ENCODE results near the gene MTMR2.
A peak's percentile ranks its signal among the peaks of the same experiment; 100 is the strongest.

Gene MTMR2

DNA sequence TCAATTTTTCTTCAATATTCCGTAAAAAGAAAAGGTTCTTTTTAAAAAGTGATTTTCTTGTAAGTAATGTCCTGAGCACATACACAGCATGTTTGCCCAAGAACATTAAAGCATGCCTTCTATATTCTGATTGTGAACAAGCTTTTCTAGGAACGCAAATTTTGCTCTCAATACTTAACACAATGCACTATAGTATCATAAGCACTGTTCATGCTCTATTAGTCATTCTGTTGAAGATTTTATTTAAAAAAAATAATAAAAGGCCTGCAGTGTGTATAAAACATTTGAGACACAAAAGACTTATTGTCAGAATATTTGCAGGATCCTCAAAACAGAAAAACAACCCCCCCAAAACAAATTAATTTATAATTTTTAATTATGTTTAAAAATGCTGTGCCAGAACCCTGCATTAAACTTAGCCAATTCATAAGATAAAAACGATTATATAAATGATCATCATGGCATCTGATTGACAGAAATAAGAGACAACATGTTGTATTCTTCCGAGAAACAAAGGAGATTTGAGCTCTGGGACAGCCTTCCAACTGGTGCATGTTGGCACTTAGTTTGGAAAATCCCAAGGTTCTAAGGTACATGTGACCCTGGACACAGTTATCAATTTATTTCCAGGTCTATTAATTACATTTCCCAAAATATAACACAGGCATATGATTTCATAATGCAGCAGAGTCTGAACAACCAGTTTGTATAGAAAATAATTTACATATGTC lies 13.1 kb downstream of the MTMR2 start:
- H3K27me3 Mint-ChIP-seq: no peaks in the 10 kb centered on the region
- no peak overlapping the region for H3K27ac Mint-ChIP-seq
- ATAC-seq: no peak
- H3K9me3 Mint-ChIP-seq: no peaks in the 10 kb centered on the region
- no peak overlapping the region for H3K4me3 Mint-ChIP-seq
- H3K36me3 Mint-ChIP-seq: peaks cover 21% of the 10 kb centered on the region
- peaks cover 26% of the 10 kb centered on the region for H3K4me1 Mint-ChIP-seq

DNA sequence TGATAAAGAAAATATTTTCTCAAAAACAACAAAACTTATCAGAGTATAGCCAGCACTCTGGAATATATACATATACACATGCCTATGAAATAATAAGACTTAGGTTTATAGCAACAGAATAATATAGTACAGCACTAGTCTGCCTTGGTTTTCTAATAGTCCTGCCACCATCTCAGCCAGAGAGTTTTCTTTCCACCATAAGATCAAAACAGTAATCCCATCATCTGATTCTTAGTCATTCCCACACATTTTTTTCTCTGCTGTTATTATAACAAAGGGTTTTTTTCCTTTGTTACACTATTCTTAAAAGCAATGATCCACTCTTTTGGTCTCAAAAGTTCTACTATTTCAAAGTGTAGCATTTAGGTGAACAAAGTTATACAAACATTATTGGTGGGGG lies 15.1 kb downstream of the MTMR2 start:
- no peak overlapping the region for H3K4me3 Mint-ChIP-seq
- peaks cover 20% of the 10 kb centered on the region for H3K36me3 Mint-ChIP-seq
- peaks cover 25% of the 10 kb centered on the region for H3K4me1 Mint-ChIP-seq
- no peak for ATAC-seq
- no peaks in the 10 kb centered on the region for H3K27me3 Mint-ChIP-seq
- H3K27ac Mint-ChIP-seq: no peak overlapping the region
- no peaks in the 10 kb centered on the region for H3K9me3 Mint-ChIP-seq

DNA sequence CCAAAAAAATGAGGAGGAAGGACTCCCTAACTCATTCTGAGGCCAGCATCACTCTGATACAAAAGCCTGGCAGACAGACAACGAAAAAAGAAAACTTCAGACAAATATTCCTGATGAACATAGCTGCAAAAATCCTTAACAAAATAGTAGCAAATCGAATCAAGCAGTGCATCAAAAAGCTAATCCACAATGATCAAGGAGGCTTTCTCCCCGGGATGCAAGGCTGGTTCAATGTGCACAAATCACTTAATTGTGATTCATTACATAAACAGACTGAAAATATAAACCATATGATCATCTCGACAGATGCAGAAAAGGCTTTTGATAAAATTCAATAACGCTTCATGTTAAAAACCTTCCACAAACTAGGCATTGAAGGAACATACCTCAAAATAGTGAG lies 16.4 kb downstream of the MTMR2 start:
- H3K36me3 Mint-ChIP-seq: peaks cover 14% of the 10 kb centered on the region
- H3K9me3 Mint-ChIP-seq: no peaks in the 10 kb centered on the region
- no peak overlapping the region for H3K4me3 Mint-ChIP-seq
- H3K27ac Mint-ChIP-seq: no peak overlapping the region
- no peak for ATAC-seq
- no peaks in the 10 kb centered on the region for H3K27me3 Mint-ChIP-seq
- peaks cover 19% of the 10 kb centered on the region for H3K4me1 Mint-ChIP-seq

DNA sequence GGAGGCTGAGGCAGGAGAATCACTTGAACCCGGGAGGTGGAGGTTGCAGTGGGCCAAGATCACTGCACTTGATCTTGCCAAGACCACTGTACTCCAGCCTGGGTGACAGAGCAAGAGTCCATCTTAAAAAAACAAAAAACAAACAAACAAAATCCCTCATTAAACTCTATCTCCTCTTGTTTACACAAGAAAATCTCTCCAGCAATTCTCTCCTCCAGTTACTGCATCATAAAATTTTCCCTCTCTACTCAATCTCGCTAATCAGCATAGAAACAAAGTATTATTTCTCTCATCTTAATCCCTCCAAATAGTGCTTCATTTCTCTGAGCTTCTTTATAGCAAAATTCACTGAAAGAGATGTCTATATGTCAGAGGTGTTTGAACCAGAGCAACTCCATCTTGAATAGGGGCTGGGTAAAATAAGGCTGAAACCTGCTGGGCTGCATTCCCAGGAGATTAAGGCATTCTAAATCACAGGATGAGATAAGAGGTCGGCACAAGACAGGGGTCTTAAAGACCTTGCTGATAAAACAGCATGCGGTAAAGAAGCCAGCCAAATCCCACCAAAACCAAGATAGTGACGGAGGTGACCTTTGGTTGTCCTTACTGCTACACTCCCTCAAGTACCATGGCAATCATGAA lies 19.8 kb downstream of the MTMR2 start:
- no peak for ATAC-seq
- no peak overlapping the region for H3K4me3 Mint-ChIP-seq
- H3K9me3 Mint-ChIP-seq: no peaks in the 10 kb centered on the region
- H3K4me1 Mint-ChIP-seq: peaks cover 19% of the 10 kb centered on the region
- no peak overlapping the region for H3K27ac Mint-ChIP-seq
- no peaks in the 10 kb centered on the region for H3K27me3 Mint-ChIP-seq
- peaks cover 6% of the 10 kb centered on the region for H3K36me3 Mint-ChIP-seq

DNA sequence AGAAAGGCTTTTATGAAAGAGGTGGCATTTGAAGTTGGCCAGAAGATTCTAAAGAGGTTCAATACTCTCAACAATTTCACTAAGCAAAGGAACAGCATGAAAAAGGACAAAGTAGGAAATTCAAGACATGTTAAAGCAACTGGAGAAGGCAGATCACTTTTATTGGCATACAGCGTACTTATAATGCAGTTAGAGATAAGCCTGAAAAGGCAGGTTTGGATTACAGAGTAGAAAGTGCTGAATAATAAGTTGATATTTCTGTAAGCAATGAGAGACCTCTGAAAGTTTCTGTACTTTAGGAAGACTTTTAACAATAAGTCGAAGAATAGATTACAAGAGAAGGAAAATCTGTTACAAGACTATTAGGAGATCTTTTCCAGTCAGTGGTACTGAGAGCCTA lies 25.1 kb downstream of the MTMR2 start:
- no peaks in the 10 kb centered on the region for H3K27me3 Mint-ChIP-seq
- no peak overlapping the region for H3K4me3 Mint-ChIP-seq
- no peak overlapping the region for H3K27ac Mint-ChIP-seq
- H3K36me3 Mint-ChIP-seq: no peaks in the 10 kb centered on the region
- H3K4me1 Mint-ChIP-seq: peaks cover 9% of the 10 kb centered on the region
- H3K9me3 Mint-ChIP-seq: no peaks in the 10 kb centered on the region
- no peak for ATAC-seq

DNA sequence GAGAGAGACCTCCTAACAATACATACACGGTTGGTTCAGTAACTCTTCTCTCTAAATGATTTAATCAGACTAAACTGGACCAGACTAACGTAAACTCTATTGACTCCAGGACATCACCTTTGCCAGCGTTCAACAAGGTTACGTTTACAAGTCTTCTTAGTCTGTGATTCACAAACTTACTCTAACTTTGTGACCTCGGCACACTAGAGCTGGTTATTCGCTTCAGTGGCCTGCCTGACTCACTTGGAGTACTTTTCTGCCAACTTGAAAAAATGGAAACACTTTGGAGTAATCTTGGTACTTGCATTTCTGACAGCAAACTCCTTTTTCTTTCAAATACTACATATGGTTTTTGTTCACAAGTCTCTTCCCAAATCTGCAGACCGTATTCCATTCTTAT lies 26.2 kb downstream of the MTMR2 start:
- ATAC-seq: no peak

DNA sequence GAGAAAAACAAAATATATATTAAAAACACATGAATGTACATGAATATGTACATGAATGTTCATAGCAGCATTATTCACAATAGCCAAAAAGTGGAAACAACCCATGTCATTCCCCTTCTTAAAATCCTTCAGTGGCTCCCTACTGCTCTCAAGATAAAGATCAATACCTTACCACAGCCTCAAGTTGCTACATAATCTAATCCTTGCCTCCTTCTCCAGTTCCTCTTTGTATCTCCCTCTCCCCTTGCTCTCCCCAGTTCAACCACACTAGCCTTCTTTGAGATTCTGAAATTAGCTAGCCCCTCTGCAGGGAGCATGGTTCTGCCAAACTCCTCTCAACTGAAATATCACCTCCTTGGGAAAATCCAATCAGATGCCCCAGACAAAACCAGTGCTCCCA lies 28.1 kb downstream of the MTMR2 start:
- H3K9me3 Mint-ChIP-seq: no peaks in the 10 kb centered on the region
- H3K27me3 Mint-ChIP-seq: no peaks in the 10 kb centered on the region
- no peak overlapping the region for H3K4me3 Mint-ChIP-seq
- H3K36me3 Mint-ChIP-seq: no peaks in the 10 kb centered on the region
- H3K27ac Mint-ChIP-seq: no peak overlapping the region
- peaks cover 9% of the 10 kb centered on the region for H3K4me1 Mint-ChIP-seq
- ATAC-seq: no peak

More for the DNA sequence above, 26.2 kb downstream of the MTMR2 start:
- Mint-ChIP-seq H3K9me3 (no peaks in the 10 kb centered on the region), H3K27ac (no peak overlapping the region), H3K36me3 (no peaks in the 10 kb centered on the region), H3K27me3 (no peaks in the 10 kb centered on the region), H3K4me3 (no peak overlapping the region), H3K4me1 (peaks cover 9% of the 10 kb centered on the region)

DNA sequence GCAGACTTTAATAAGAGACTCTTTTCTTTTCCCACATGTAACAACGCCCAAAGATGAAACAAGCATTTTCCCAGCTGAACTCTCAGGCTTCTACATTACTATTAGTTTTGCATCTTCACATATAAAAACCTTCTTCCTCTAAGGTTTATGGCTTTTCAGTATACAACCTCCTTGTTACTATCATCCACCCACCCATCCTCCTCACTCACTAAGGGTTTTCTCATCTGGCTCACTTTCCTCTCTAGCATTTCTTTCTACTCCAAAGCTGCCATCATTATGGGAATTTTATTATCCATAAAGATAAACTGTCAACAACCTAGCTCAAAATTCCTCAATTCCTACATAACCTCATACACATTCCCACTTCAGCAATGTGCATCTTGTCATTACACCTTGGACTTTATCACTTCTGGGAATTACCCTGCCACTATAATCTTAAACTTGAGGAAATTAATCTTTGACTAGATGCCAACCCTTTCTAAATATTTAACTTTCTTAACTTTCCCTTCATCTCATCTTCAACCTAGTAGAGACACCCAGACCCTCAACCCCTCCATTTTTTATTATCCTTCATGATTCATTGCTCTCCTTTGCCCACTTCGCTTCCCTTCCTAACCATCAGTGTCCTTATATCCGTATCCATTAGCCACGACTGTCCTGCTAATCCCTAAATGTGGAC lies 30.9 kb downstream of the MTMR2 start:
- Mint-ChIP-seq H3K4me3 (no peak overlapping the region), H3K27ac (no peak overlapping the region), H3K4me1 (peaks cover 9% of the 10 kb centered on the region), H3K27me3 (no peaks in the 10 kb centered on the region), H3K36me3 (peaks cover 6% of the 10 kb centered on the region), H3K9me3 (no peaks in the 10 kb centered on the region)
- ATAC-seq: no peak

DNA sequence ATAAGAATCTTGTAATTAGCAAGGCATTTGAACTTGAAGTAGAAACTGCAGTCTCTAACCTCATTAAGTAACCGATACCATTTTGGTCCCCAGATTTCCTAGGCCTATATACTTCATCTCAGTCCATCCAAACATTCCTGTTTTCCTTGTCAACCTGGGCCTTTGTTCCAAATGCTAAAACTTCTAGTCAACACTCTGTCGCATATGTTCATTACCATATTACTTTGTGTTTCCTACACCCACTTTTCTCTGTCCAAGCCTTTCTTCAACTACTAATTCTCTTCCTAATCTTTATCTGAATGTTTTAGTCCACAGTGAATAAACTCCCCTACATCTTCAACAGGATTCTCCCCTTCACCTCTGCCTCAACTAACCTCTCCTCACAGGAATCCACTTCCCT lies 31.4 kb downstream of the MTMR2 start:
- H3K36me3 Mint-ChIP-seq: peaks cover 6% of the 10 kb centered on the region
- H3K4me1 Mint-ChIP-seq: peaks cover 9% of the 10 kb centered on the region

DNA sequence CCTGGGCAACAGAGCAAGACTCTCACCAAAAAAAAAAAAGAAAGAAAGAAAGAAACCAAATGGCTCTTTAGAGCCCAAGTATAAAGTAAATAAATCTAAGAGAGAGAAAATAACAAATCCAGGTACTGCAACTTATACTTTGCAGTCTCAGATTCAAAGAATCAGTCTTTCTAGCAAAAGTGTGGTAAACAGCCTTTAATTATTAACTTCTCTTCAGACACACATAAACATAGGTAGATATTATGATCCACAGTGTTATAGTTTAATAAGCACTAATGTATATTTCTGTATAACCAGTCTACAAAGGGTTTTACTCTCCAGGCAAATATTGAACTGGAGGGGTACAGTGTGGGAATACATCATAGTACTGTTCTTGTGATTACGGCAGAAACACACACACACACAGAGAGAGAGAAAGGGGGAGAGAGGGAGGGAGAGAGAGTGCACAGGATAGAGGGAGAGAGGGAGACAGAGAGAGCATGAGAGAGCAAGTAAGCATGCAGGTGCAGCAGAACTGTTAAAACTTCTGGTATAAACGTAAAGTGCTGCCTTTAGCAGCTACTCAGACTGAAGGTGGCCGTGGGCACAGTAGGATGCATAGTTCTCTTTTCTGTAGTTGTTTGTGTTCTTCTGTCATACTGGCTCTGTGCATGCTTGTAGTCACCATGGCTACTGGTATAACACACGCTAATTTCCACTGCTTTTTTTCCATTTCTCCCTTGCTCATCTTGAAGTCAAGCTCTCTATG lies 32.3 kb downstream of the MTMR2 start:
- H3K9me3 Mint-ChIP-seq: no peaks in the 10 kb centered on the region
- peaks cover 9% of the 10 kb centered on the region for H3K4me1 Mint-ChIP-seq
- peak; percentile 67 for ATAC-seq
- H3K27me3 Mint-ChIP-seq: no peaks in the 10 kb centered on the region
- no peak overlapping the region for H3K4me3 Mint-ChIP-seq
- no peak overlapping the region for H3K27ac Mint-ChIP-seq
- peaks cover 6% of the 10 kb centered on the region for H3K36me3 Mint-ChIP-seq

More for the DNA sequence above, 31.4 kb downstream of the MTMR2 start:
- H3K27me3 Mint-ChIP-seq: no peaks in the 10 kb centered on the region
- no peaks in the 10 kb centered on the region for H3K9me3 Mint-ChIP-seq
- no peak overlapping the region for H3K27ac Mint-ChIP-seq
- no peak for ATAC-seq
- no peak overlapping the region for H3K4me3 Mint-ChIP-seq

DNA sequence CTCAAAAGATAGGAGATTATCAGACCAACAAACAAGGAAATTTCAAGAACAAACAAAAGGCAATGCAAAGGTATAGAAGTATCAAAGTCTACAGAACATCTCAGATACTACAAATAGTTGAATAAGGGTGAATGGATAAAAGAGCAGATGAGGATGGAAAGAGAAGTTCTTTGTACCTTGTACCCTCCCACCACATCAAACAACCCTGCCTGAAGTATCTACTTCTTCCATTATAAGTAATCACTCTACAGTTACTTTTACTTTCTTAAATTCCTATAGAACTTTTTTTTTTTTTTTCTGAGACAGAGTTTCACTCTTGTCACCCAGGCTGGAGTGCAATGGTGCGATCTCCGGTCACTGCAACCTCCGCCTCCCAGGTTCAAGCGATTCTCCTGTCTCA lies 35.1 kb downstream of the MTMR2 start:
- no peak overlapping the region for H3K27ac Mint-ChIP-seq
- no peaks in the 10 kb centered on the region for H3K4me1 Mint-ChIP-seq
- peaks cover 24% of the 10 kb centered on the region for H3K36me3 Mint-ChIP-seq
- no peak for ATAC-seq
- no peak overlapping the region for H3K4me3 Mint-ChIP-seq
- no peaks in the 10 kb centered on the region for H3K27me3 Mint-ChIP-seq
- no peaks in the 10 kb centered on the region for H3K9me3 Mint-ChIP-seq

DNA sequence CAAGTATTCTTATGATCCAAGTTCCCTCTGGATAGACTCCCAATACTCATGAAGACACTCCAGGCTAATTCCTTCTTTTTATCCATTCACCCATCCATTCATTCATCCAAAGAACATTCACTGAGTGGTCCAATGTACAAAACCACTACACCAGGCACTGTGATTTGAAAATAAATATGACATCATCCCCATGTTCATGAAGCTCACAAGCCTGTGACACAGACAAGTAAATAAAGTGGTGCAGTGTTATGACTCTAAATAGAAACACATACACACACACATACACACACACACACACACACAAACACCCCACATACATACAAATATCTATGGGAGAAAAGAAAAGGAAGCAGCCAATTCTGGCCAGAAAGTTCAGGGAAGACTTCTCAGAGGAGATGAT lies 35.5 kb downstream of the MTMR2 start:
- no peak overlapping the region for H3K4me3 Mint-ChIP-seq
- no peak for ATAC-seq
- no peaks in the 10 kb centered on the region for H3K9me3 Mint-ChIP-seq
- H3K4me1 Mint-ChIP-seq: no peaks in the 10 kb centered on the region
- peaks cover 24% of the 10 kb centered on the region for H3K36me3 Mint-ChIP-seq
- no peaks in the 10 kb centered on the region for H3K27me3 Mint-ChIP-seq
- no peak overlapping the region for H3K27ac Mint-ChIP-seq

DNA sequence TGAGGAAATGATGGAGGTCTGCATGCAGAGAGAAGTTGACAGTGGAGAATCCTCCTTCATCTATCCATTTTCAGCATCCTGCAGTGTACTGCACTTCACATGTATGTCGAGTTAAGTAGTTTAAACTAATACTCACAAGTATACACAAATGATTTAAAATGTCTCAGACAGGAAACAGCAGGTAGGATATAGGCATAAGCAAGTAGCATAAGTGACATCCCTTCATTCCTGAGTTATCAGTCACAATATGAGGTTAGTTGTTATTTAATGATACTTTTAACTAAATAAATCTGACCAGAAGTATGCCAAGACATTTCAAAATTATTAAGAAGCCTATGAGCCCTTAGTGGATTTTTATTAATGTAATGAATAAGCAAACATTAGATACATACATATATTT lies 37.4 kb downstream of the MTMR2 start:
- no peak for ATAC-seq
- Mint-ChIP-seq H3K27ac (no peak overlapping the region), H3K36me3 (peaks cover 30% of the 10 kb centered on the region), H3K9me3 (no peaks in the 10 kb centered on the region), H3K27me3 (no peaks in the 10 kb centered on the region), H3K4me3 (no peak overlapping the region), H3K4me1 (no peaks in the 10 kb centered on the region)

DNA sequence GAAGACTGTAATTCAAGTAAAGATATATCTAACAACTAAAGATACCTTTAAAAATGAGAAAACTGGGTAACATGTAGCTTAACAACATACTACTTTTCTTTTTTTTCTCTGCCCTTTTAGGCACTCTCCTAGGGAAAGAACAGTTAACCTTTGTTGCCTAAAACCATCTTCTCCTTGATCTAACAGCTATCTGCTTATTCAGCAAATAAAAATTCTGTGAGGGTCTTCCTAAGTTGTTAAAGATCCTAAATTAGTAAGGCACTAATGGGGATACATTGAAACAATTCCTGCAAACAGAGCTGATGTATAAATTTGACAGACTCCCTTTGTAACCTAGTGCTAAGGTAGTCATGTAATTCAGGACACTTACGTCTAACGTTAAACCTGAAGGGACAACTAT lies 39.1 kb downstream of the MTMR2 start:
- Mint-ChIP-seq H3K27me3 (no peaks in the 10 kb centered on the region), H3K36me3 (peaks cover 30% of the 10 kb centered on the region), H3K4me1 (no peaks in the 10 kb centered on the region), H3K9me3 (no peaks in the 10 kb centered on the region), H3K27ac (no peak overlapping the region), H3K4me3 (no peak overlapping the region)
- ATAC-seq: no peak

DNA sequence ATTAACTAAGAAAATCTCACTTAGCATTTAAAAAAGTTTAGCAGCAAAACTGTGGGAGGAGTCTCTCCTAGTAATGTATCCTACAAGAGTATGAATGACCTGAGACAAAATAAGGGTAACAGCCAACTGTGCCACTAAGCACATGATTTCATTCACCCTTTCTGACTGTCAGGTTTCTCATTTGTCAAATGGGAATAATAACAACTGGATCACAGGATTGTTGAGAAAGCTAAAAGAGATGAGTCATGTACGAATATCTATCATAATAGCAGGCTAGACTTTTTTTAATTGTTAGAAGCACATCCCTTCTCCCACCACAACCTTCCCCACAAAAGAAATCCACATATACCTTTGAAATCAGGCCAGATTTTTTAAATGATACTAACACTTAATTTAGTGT lies 39.5 kb downstream of the MTMR2 start:
- Mint-ChIP-seq H3K27ac (no peak overlapping the region), H3K4me3 (no peak overlapping the region), H3K4me1 (no peaks in the 10 kb centered on the region), H3K36me3 (peaks cover 34% of the 10 kb centered on the region), H3K9me3 (no peaks in the 10 kb centered on the region), H3K27me3 (no peaks in the 10 kb centered on the region)
- ATAC-seq: no peak

All from stimulated activated memory B cell treated with anti-CD40 and anti-IgM and Interleukin-4, amounts not matched to agents 10 μg/mL and 1 μg/mL and 100 μg/mL, for 72 hours (primary cell).